OCI-LY1 (cell line): Measurements from ENCODE around the gene ELFN2.

Source experiments
- H2AFZ ChIP-seq: fragments of 200-600 bp; sonication (generic), shearing (Covaris generic); 2 replicates; pipeline ENCODE4 v1.6.0; 2014; ENCODE audit warnings: antibody characterized with exemption, mild to moderate bottlenecking, low read length
- H3F3A ChIP-seq: fragments of 200-600 bp; sonication (generic), shearing (Covaris generic); 2 replicates; pipeline ENCODE4 v1.6.0; 2014; ENCODE audit warnings: mild to moderate bottlenecking, antibody characterized with exemption, low read length, moderate library complexity; ENCODE audit not compliant: insufficient read depth
- H3K27ac ChIP-seq: fragments of 200-600 bp; sonication (generic); 2 replicates; pipeline ENCODE4 v1.5.1; 2014; ENCODE audit warnings: low read length, mixed run types, mild to moderate bottlenecking, low read depth; ENCODE audit not compliant: poor library complexity, severe bottlenecking
- H3K27me3 ChIP-seq: fragments of 200-600 bp; sonication (generic); 2 replicates; pipeline ENCODE4 v1.6.0; 2014; ENCODE audit warnings: antibody characterized with exemption, mild to moderate bottlenecking, low read length, moderate library complexity; ENCODE audit not compliant: insufficient read depth
- H3K36me3 ChIP-seq: fragments of 200-600 bp; sonication (generic); 2 replicates; pipeline ENCODE4 v1.6.1; 2014; ENCODE audit warnings: mild to moderate bottlenecking, antibody characterized with exemption, low read length, moderate library complexity, mixed read lengths; ENCODE audit not compliant: insufficient read depth
- H3K4me1 ChIP-seq: fragments of 200-600 bp; sonication (generic); 2 replicates; pipeline ENCODE4 v1.5.1; 2014; ENCODE audit warnings: mild to moderate bottlenecking, low read length, moderate library complexity; ENCODE audit not compliant: insufficient read depth, severe bottlenecking
- H3K4me2 ChIP-seq: fragments of 200-600 bp; sonication (generic), shearing (Covaris generic); 2 replicates; pipeline ENCODE4 v1.6.1; 2014; ENCODE audit warnings: low read length
- H3K4me3 ChIP-seq: fragments of 200-600 bp; sonication (generic); 2 replicates; pipeline ENCODE4 v1.5.1; 2014; ENCODE audit warnings: low read length, low read depth, mild to moderate bottlenecking, mixed read lengths; ENCODE audit not compliant: poor library complexity, severe bottlenecking
- H3K79me2 ChIP-seq: fragments of 200-600 bp; shearing (Covaris generic); 2 replicates; pipeline ENCODE4 v1.6.1; 2016; ENCODE audit warnings: mixed run types, low read length, mixed read lengths; ENCODE audit not compliant: insufficient read depth
- H3K9ac ChIP-seq: fragments of 200-600 bp; sonication (generic), shearing (Covaris generic); 2 replicates; pipeline ENCODE4 v1.6.1; 2014; ENCODE audit warnings: mild to moderate bottlenecking, low read length, mixed read lengths
- H3K9me2 ChIP-seq: fragments of 200-600 bp; sonication (generic), shearing (Covaris generic); 2 replicates; pipeline ENCODE4 v1.6.1; 2014; ENCODE audit warnings: low read depth, mild to moderate bottlenecking, low read length, mixed read lengths
- H3K9me3 ChIP-seq: fragments of 200-600 bp; shearing (Covaris generic); 2 replicates; pipeline ENCODE4 v1.6.1; 2014; ENCODE audit warnings: low read length, mixed read lengths
- H4K20me1 ChIP-seq: fragments of 200-600 bp; sonication (generic), shearing (Covaris generic); 2 replicates; pipeline ENCODE4 v1.6.0; 2016; ENCODE audit warnings: mild to moderate bottlenecking, low read length; ENCODE audit not compliant: insufficient read depth
- CTCF ChIP-seq: fragments of 200-600 bp; sonication (generic), shearing (Covaris generic); IDR thresholded peaks from 2 replicates; pipeline ENCODE4 v1.5.1; 2017; ENCODE audit warnings: mild to moderate bottlenecking, antibody characterized with exemption, low read length, moderate library complexity, mixed read lengths
- EZH2 ChIP-seq: fragments of 200-600 bp; sonication (generic), shearing (Covaris generic); IDR thresholded peaks from 2 replicates; pipeline ENCODE4 v1.8.0; 2017; ENCODE audit warnings: borderline replicate concordance, mixed run types, mild to moderate bottlenecking, antibody characterized with exemption, low read length, moderate library complexity, mixed read lengths

The ELFN2 gene

DNA sequence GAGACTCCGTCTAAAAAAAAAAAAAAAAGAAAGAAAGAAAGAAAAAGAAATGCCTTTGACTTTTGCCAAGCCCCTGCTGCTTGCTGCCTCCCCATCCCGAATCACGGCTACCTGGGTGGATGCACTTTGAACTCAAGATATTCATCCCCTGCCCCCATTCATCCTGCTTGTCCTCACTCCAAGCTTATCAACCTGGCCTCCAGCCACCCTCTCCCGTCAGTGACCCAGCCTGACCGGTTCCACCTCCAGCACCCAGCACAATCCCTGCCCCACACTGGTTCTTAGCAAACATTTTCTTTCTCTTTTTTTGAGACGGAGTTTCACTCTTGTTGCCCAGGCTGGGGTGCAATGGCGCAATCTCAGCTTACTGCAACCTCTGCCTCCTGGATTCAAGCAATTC is 100.6 kb downstream of the ELFN2 start:
- Histone ChIP-seq H4K20me1 (no peaks in the 10 kb centered on the region), H3K9me2 (no peaks in the 10 kb centered on the region), H3K27ac (no peak overlapping the region), H3K79me2 (no peaks in the 10 kb centered on the region), H2AFZ (no peak overlapping the region), H3K9ac (no peak overlapping the region), H3F3A (no peaks in the 10 kb centered on the region), H3K4me1 (no peaks in the 10 kb centered on the region), H3K4me2 (no peak overlapping the region), H3K27me3 (peaks cover 4% of the 10 kb centered on the region; the same call in 1 of the 2 replicates), H3K4me3 (no peak overlapping the region), H3K9me3 (no peaks in the 10 kb centered on the region), H3K36me3 (no peaks in the 10 kb centered on the region)
- no peak for TF ChIP-seq CTCF
- no peak for TF ChIP-seq EZH2

- no peaks in the 10 kb centered on the region for H3K4me1 ChIP-seq
- H3K79me2 ChIP-seq = no peaks in the 10 kb centered on the region
- H3K27ac ChIP-seq = no peak overlapping the region
- H3K9me3 ChIP-seq = no peaks in the 10 kb centered on the region
- H4K20me1 ChIP-seq = no peaks in the 10 kb centered on the region
- no peaks in the 10 kb centered on the region for H3F3A ChIP-seq
- peaks cover 4% of the 10 kb centered on the region for H3K27me3 ChIP-seq
- H3K36me3 ChIP-seq = no peaks in the 10 kb centered on the region
- H3K4me2 ChIP-seq = no peak overlapping the region
- H3K9ac ChIP-seq = no peak overlapping the region
- TF ChIP-seq EZH2 = no peak
- H3K9me2 ChIP-seq = no peaks in the 10 kb centered on the region
- H2AFZ ChIP-seq = no peak overlapping the region
- no peak overlapping the region for H3K4me3 ChIP-seq
Measured at GRCh38 chr22:37325039-37325395, 102.3 kb downstream of the ELFN2 start.

DNA sequence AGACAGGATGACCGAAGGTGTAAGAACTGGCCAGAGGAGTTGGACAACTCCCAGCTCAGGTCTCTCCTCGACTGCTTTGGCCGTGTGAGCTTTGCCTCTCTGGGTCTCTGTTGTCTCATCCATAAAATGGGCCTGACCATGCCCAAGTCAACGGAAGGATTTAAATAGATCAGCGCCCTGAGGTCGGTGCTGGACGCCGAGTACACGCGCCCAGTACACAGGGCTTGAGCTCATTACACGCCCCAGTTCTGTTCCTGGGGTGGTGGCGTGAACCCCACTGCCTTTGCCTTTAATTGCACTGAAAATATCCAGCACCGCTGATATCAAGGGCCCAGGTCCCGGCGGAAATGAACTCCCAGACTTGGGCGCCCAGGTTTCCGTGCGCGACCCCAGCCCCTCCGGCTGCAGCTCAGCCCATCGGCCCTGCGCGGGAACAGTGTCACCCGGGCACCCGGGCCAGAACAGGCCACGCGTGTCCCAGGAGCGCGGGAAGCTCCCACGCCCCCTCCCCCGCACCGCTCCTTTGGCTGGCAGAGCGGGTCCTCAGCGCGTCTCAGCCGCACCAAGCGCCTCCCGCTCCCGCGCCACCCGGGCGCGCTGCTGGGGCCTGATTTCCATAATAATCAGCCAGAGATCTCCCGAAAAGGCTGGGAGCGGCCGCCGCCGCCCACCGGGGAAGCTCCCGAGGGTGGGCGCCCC is 102.8 kb downstream of the ELFN2 start:
- no peaks in the 10 kb centered on the region for H3K79me2 ChIP-seq
- peaks cover 4% of the 10 kb centered on the region for H3K27me3 ChIP-seq
- no peaks in the 10 kb centered on the region for H3K9me2 ChIP-seq
- no peaks in the 10 kb centered on the region for H3K9me3 ChIP-seq
- H3K36me3 ChIP-seq = no peaks in the 10 kb centered on the region
- H2AFZ ChIP-seq = no peak overlapping the region
- H3K4me1 ChIP-seq = no peaks in the 10 kb centered on the region
- no peaks in the 10 kb centered on the region for H3F3A ChIP-seq
- H3K27ac ChIP-seq = no peak overlapping the region
- TF ChIP-seq CTCF = no peak
- TF ChIP-seq EZH2 = no peak
- H3K4me2 ChIP-seq = no peak overlapping the region
- H3K9ac ChIP-seq = no peak overlapping the region
- no peak overlapping the region for H3K4me3 ChIP-seq
- H4K20me1 ChIP-seq = no peaks in the 10 kb centered on the region
